ENCODE results near the gene NUP85.
"Not testable (repeated sequence)": the region's sequence is repeated elsewhere in the genome, so short reads cannot be mapped to it uniquely, and the experiment has no call there.

NUP85 gene, protein sequence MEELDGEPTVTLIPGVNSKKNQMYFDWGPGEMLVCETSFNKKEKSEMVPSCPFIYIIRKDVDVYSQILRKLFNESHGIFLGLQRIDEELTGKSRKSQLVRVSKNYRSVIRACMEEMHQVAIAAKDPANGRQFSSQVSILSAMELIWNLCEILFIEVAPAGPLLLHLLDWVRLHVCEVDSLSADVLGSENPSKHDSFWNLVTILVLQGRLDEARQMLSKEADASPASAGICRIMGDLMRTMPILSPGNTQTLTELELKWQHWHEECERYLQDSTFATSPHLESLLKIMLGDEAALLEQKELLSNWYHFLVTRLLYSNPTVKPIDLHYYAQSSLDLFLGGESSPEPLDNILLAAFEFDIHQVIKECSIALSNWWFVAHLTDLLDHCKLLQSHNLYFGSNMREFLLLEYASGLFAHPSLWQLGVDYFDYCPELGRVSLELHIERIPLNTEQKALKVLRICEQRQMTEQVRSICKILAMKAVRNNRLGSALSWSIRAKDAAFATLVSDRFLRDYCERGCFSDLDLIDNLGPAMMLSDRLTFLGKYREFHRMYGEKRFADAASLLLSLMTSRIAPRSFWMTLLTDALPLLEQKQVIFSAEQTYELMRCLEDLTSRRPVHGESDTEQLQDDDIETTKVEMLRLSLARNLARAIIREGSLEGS

GRCh38 chr17:75205037-75205792 is at the start of gene NUP85:
NUP85 (plus strand) TSS chr17:75205679; CDS start chr17:75205762, 83 bp downstream.
- Histone ChIP-seq H4K20me1 (ENCODE audit: insufficient read depth, low read length) (no peaks in the 10 kb centered on the region), H2AFZ (ENCODE audit: low read length) (peak within 1 kb of the TSS; percentile 80; the same call in 1 of the 2 replicates), H3K79me2 (ENCODE audit: insufficient read depth, low read length) (peaks cover 21% of the 10 kb centered on the region), H3K36me3 (ENCODE audit: insufficient read depth, low read length) (peaks cover 21% of the 10 kb centered on the region), H3K9me3 (ENCODE audit: low read length) (no peaks in the 10 kb centered on the region), H3F3A (ENCODE audit: insufficient read depth, low read length) (no peaks in the 10 kb centered on the region), H3K4me3 (ENCODE audit: low read depth, low read length, poor library complexity, severe bottlenecking) (peak within 1 kb of the TSS; percentile 94), H3K27ac (ENCODE audit: low read depth, low read length, poor library complexity, severe bottlenecking) (peak within 1 kb of the TSS; percentile 68), H3K9ac (ENCODE audit: low read length) (peak within 1 kb of the TSS; percentile 96), H3K9me2 (ENCODE audit: low read depth, low read length) (no peaks in the 10 kb centered on the region), H3K4me2 (ENCODE audit: low read length) (peak within 1 kb of the TSS; percentile 93), H3K27me3 (ENCODE audit: insufficient read depth, low read length) (no peaks in the 10 kb centered on the region), H3K4me1 (ENCODE audit: insufficient read depth, low read length, severe bottlenecking) (peaks cover 20% of the 10 kb centered on the region)
- TF ChIP-seq, protein P1, sequence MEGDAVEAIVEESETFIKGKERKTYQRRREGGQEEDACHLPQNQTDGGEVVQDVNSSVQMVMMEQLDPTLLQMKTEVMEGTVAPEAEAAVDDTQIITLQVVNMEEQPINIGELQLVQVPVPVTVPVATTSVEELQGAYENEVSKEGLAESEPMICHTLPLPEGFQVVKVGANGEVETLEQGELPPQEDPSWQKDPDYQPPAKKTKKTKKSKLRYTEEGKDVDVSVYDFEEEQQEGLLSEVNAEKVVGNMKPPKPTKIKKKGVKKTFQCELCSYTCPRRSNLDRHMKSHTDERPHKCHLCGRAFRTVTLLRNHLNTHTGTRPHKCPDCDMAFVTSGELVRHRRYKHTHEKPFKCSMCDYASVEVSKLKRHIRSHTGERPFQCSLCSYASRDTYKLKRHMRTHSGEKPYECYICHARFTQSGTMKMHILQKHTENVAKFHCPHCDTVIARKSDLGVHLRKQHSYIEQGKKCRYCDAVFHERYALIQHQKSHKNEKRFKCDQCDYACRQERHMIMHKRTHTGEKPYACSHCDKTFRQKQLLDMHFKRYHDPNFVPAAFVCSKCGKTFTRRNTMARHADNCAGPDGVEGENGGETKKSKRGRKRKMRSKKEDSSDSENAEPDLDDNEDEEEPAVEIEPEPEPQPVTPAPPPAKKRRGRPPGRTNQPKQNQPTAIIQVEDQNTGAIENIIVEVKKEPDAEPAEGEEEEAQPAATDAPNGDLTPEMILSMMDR (IDR thresholded peaks at IDR 0.05; ENCODE audit: low read length) = no peak
- TF ChIP-seq EZH2 (IDR thresholded peaks at IDR 0.05; ENCODE audit: borderline replicate concordance, low read length) = no peak

- H2AFZ ChIP-seq (ENCODE audit: low read length); H3K4me2 ChIP-seq (ENCODE audit: low read length); H3F3A ChIP-seq (ENCODE audit: insufficient read depth, low read length); H3K36me3 ChIP-seq (ENCODE audit: insufficient read depth, low read length); H3K9me2 ChIP-seq (ENCODE audit: low read depth, low read length); H4K20me1 ChIP-seq (ENCODE audit: insufficient read depth, low read length); H3K27me3 ChIP-seq (ENCODE audit: insufficient read depth, low read length); H3K27ac ChIP-seq (ENCODE audit: low read depth, low read length, poor library complexity, severe bottlenecking); H3K4me3 ChIP-seq (ENCODE audit: low read depth, low read length, poor library complexity, severe bottlenecking); H3K4me1 ChIP-seq (ENCODE audit: insufficient read depth, low read length, severe bottlenecking); H3K79me2 ChIP-seq (ENCODE audit: insufficient read depth, low read length); H3K9ac ChIP-seq (ENCODE audit: low read length); H3K9me3 ChIP-seq (ENCODE audit: low read length): not testable (repeated sequence)
Measured at GRCh38 chr17:75158480-75158879, 47.0 kb upstream of the NUP85 start.

DNA sequence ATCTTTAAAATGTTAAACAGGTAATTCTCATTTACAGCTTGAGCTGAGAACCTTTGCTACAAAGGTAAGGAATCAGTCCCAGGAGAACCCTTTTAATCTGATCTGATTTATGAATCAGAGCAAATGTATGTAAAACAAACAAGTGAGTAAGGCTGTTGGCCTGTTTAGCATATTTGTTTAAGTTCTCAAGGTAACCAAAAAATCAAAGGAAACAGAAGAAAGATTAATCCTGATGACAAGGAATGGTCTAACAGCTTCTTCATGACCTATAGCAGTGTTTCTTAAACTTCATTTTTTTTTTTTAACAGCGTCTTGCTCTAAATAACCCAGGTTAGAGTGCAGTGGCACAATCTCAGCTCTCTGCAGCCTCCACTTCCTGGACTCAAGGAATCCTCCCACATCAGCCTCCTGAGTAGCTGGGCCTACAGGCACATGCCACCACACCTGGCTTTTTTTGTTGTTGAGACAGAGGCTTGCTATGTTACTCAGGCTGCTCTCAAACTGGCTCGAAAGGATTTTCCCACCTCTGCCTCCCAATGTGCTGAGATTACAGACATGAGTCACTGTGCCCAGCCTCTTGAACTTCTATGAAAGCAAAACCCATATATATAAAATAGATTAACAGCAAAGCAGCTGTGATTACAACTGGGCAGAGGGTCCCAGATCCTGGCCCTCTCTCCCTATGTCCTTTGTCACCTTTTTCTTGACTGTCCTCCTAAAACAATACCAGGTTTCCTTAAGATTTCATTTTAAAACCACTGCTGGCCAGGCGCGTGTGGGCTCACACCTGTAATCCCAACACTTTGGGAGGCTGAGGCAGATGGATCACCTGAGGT is 46.1 kb upstream of the NUP85 start:
- no peak overlapping the region for H3K4me3 ChIP-seq (ENCODE audit: low read depth, low read length, poor library complexity, severe bottlenecking)
- peaks cover 4% of the 10 kb centered on the region; the same call in 1 of the 2 replicates for H3K36me3 ChIP-seq (ENCODE audit: insufficient read depth, low read length)
- TF ChIP-seq, protein P1 (IDR thresholded peaks at IDR 0.05; ENCODE audit: low read length) = no peak
- TF ChIP-seq EZH2 (IDR thresholded peaks at IDR 0.05; ENCODE audit: borderline replicate concordance, low read length) = no peak
- no peaks in the 10 kb centered on the region for H4K20me1 ChIP-seq (ENCODE audit: insufficient read depth, low read length)
- H2AFZ ChIP-seq (ENCODE audit: low read length) = no peak overlapping the region
- H3K4me2 ChIP-seq (ENCODE audit: low read length) = no peak overlapping the region
- no peaks in the 10 kb centered on the region for H3K9me3 ChIP-seq (ENCODE audit: low read length)
- H3F3A ChIP-seq (ENCODE audit: insufficient read depth, low read length) = no peaks in the 10 kb centered on the region
- H3K27me3 ChIP-seq (ENCODE audit: insufficient read depth, low read length) = no peaks in the 10 kb centered on the region
- H3K79me2 ChIP-seq (ENCODE audit: insufficient read depth, low read length) = no peaks in the 10 kb centered on the region
- H3K4me1 ChIP-seq (ENCODE audit: insufficient read depth, low read length, severe bottlenecking) = peaks cover 8% of the 10 kb centered on the region
- H3K9ac ChIP-seq (ENCODE audit: low read length) = no peak overlapping the region
- H3K9me2 ChIP-seq (ENCODE audit: low read depth, low read length) = no peaks in the 10 kb centered on the region
- H3K27ac ChIP-seq (ENCODE audit: low read depth, low read length, poor library complexity, severe bottlenecking) = no peak overlapping the region

Measured in OCI-LY1 (cell line).